ENCODE measurements around the gene DGCR8. TPM values are rescaled to one million over a fixed set of nuclear protein-coding genes. Genes with fewer than 3 reads are reported as not detected.

Gene DGCR8
- total RNA-seq, 2 donors from 2014 or later = 8.3 to 12.1 TPM

GRCh38 chr22:20080445-20080775 is 369 bp downstream of the DGCR8 start:
- no peaks in the 10 kb centered on the region for H3K27me3 ChIP-seq
- DNase-seq (ENCODE audit: low spot score) = peak; percentile 63
- H3K9me3 ChIP-seq = no peaks in the 10 kb centered on the region
- no peak for TF ChIP-seq CTCF (IDR thresholded peaks at IDR 0.05)
- H3K4me1 ChIP-seq = peaks cover 0 to 49% of the 10 kb centered on the region in 2 donors
- H3K4me3 ChIP-seq = peak overlapping the region; percentile 69 to 87
- no peaks in the 10 kb centered on the region for H3K36me3 ChIP-seq
- H3K27ac ChIP-seq = peak overlapping the region; percentile 87

GRCh38 chr22:20080776-20081654 is 974 bp downstream of the DGCR8 start:
- Histone ChIP-seq H3K36me3 (peaks cover 4% of the 10 kb centered on the region), H3K27ac (peak overlapping the region; percentile 87), H3K9me3 (no peaks in the 10 kb centered on the region), H3K4me3 (peak overlapping the region; percentile 69 to 87), H3K4me1 (peaks cover 0 to 53% of the 10 kb centered on the region in 2 donors), H3K27me3 (no peaks in the 10 kb centered on the region)
- no peak for DNase-seq (ENCODE audit: low spot score)
- TF ChIP-seq CTCF (IDR thresholded peaks at IDR 0.05) = no peak

- H3K4me3 ChIP-seq = no peak overlapping the region
- H3K36me3 ChIP-seq = peaks cover 27% of the 10 kb centered on the region
- H3K9me3 ChIP-seq = no peaks in the 10 kb centered on the region
- no peaks in the 10 kb centered on the region for H3K27me3 ChIP-seq
- no peak for TF ChIP-seq CTCF (IDR thresholded peaks at IDR 0.05)
- DNase-seq (ENCODE audit: low spot score) = no peak
- H3K4me1 ChIP-seq = peaks cover 0 to 53% of the 10 kb centered on the region in 2 donors
- peak overlapping the region in 1 of 2 donors; percentile 36 for H3K27ac ChIP-seq
These were observed 3.3 kb downstream of the DGCR8 start for GRCh38 chr22:20083157-20083890.

- no peak for TF ChIP-seq CTCF (IDR thresholded peaks at IDR 0.05)
- Histone ChIP-seq H3K4me3 (no peak overlapping the region), H3K27ac (peak overlapping the region in 1 of 2 donors; percentile 14), H3K4me1 (peaks cover 0 to 53% of the 10 kb centered on the region in 2 donors), H3K9me3 (no peaks in the 10 kb centered on the region), H3K27me3 (no peaks in the 10 kb centered on the region), H3K36me3 (peaks cover 34% of the 10 kb centered on the region)
- DNase-seq (ENCODE audit: low spot score) = no peak
These were observed 4.0 kb downstream of the DGCR8 start for GRCh38 chr22:20083891-20084546.

GRCh38 chr22:20084547-20085413 is 4.7 kb downstream of the DGCR8 start:
- no peaks in the 10 kb centered on the region for H3K27me3 ChIP-seq
- peak in 1 of 2 donors; percentile 49 for TF ChIP-seq CTCF (IDR thresholded peaks at IDR 0.05)
- H3K4me3 ChIP-seq = no peak overlapping the region
- DNase-seq (ENCODE audit: low spot score) = no peak
- H3K36me3 ChIP-seq = peaks cover 42% of the 10 kb centered on the region
- H3K9me3 ChIP-seq = no peaks in the 10 kb centered on the region
- H3K4me1 ChIP-seq = peaks cover 0 to 53% of the 10 kb centered on the region in 2 donors
- H3K27ac ChIP-seq = peak overlapping the region; percentile 9 to 14

All from right atrium auricular region (tissue), 2 donors.